Measurements from ENCODE around the gene RSPO1.

RSPO1 gene

GRCh38 chr1:37647281-37647680, 12.6 kb upstream of the RSPO1 start:
- TF ChIP-seq CEBPB (IDR thresholded peaks at IDR 0.05), result no peak
- no peak for TF ChIP-seq ZBTB7A (IDR thresholded peaks at IDR 0.05; ENCODE audit: low read depth)
- TF ChIP-seq TEAD4 (IDR thresholded peaks at IDR 0.05), result no peak
- no peak for TF ChIP-seq TCF12 (IDR thresholded peaks at IDR 0.05; ENCODE audit: low read depth)

GRCh38 chr1:37641059-37641458, 6.4 kb upstream of the RSPO1 start:
- TF ChIP-seq EP300 (IDR thresholded peaks at IDR 0.05; ENCODE audit: borderline replicate concordance), result no peak
- TF ChIP-seq RAD21 (IDR thresholded peaks at IDR 0.05; ENCODE audit: low read depth), result no peak
- TF ChIP-seq YY1 (IDR thresholded peaks at IDR 0.05; ENCODE audit: low read depth), result no peak
- TF ChIP-seq CREB1 (IDR thresholded peaks at IDR 0.05; ENCODE audit: low read depth), result no peak
- no peak for TF ChIP-seq ZBTB7A (IDR thresholded peaks at IDR 0.05; ENCODE audit: low read depth)
- TF ChIP-seq CEBPB (IDR thresholded peaks at IDR 0.05), result no peak
- TF ChIP-seq TCF12 (IDR thresholded peaks at IDR 0.05; ENCODE audit: low read depth), result no peak
- TF ChIP-seq FOXM1 (IDR thresholded peaks at IDR 0.05; ENCODE audit: borderline replicate concordance, low read depth), result no peak
- TF ChIP-seq REST (IDR thresholded peaks at IDR 0.05; ENCODE audit: low read depth), result no peak
- TF ChIP-seq USF1 (IDR thresholded peaks at IDR 0.05), result no peak
- no peak for TF ChIP-seq EGR1 (IDR thresholded peaks at IDR 0.05)
- TF ChIP-seq MAX (IDR thresholded peaks at IDR 0.05), result no peak
- no peak for TF ChIP-seq TAF1 (IDR thresholded peaks at IDR 0.05; ENCODE audit: low read depth)
- no peak for TF ChIP-seq NFIC (IDR thresholded peaks at IDR 0.05)
- no peak for TF ChIP-seq TEAD4 (IDR thresholded peaks at IDR 0.05)

GRCh38 chr1:37636435-37636834, 1.7 kb upstream of the RSPO1 start:
- TF ChIP-seq USF1 (IDR thresholded peaks at IDR 0.05), result no peak
- no peak for TF ChIP-seq REST (IDR thresholded peaks at IDR 0.05; ENCODE audit: low read depth)
- no peak for TF ChIP-seq CREB1 (IDR thresholded peaks at IDR 0.05; ENCODE audit: low read depth)
- no peak for TF ChIP-seq TEAD4 (IDR thresholded peaks at IDR 0.05)
- no peak for TF ChIP-seq NFIC (IDR thresholded peaks at IDR 0.05)
- no peak for TF ChIP-seq YY1 (IDR thresholded peaks at IDR 0.05; ENCODE audit: low read depth)
- TF ChIP-seq MAX (IDR thresholded peaks at IDR 0.05), result no peak
- TF ChIP-seq TAF1 (IDR thresholded peaks at IDR 0.05; ENCODE audit: low read depth), result no peak
- TF ChIP-seq EGR1 (IDR thresholded peaks at IDR 0.05), result no peak
- no peak for TF ChIP-seq ZBTB7A (IDR thresholded peaks at IDR 0.05; ENCODE audit: low read depth)
- no peak for TF ChIP-seq CEBPB (IDR thresholded peaks at IDR 0.05)
- TF ChIP-seq EP300 (IDR thresholded peaks at IDR 0.05; ENCODE audit: borderline replicate concordance), result no peak
- no peak for TF ChIP-seq TCF12 (IDR thresholded peaks at IDR 0.05; ENCODE audit: low read depth)
- no peak for TF ChIP-seq FOXM1 (IDR thresholded peaks at IDR 0.05; ENCODE audit: borderline replicate concordance, low read depth)

- TF ChIP-seq TAF1 (IDR thresholded peaks at IDR 0.05; ENCODE audit: low read depth) (no peak), YY1 (IDR thresholded peaks at IDR 0.05; ENCODE audit: low read depth) (no peak), NFIC (IDR thresholded peaks at IDR 0.05) (no peak), USF1 (IDR thresholded peaks at IDR 0.05) (no peak), EGR1 (IDR thresholded peaks at IDR 0.05) (no peak), ZBTB7A (IDR thresholded peaks at IDR 0.05; ENCODE audit: low read depth) (no peak), CREB1 (IDR thresholded peaks at IDR 0.05; ENCODE audit: low read depth) (no peak), REST (IDR thresholded peaks at IDR 0.05; ENCODE audit: low read depth) (no peak), TEAD4 (IDR thresholded peaks at IDR 0.05) (no peak), CEBPB (IDR thresholded peaks at IDR 0.05) (no peak), TCF12 (IDR thresholded peaks at IDR 0.05; ENCODE audit: low read depth) (no peak), FOXM1 (IDR thresholded peaks at IDR 0.05; ENCODE audit: borderline replicate concordance, low read depth) (no peak), EP300 (IDR thresholded peaks at IDR 0.05; ENCODE audit: borderline replicate concordance) (no peak), MAX (IDR thresholded peaks at IDR 0.05) (no peak), RAD21 (IDR thresholded peaks at IDR 0.05; ENCODE audit: low read depth) (no peak)
Measured at GRCh38 chr1:37634992-37635902, 555 bp upstream of the RSPO1 start.

Data from Ishikawa (cell line).